Psoas muscle (tissue), 8 donors: Measurements from ENCODE around the gene CHD9. TPM values are rescaled to one million over a fixed set of nuclear protein-coding genes. Genes with fewer than 3 reads are reported as not detected.

Source experiments
- ATAC-seq, 4 donors: fragments of 200-7000 bp; cut with Tn5 transposase; one replicate each; pipeline ENCODE4 v1.9.1; 2020; ENCODE audit warnings: moderate library complexity in 3 of 4, mild to moderate bottlenecking in 2 of 4
- DNase-seq, 2 donors: peaks; one replicate each; pipeline ENCODE4 v3.0.0-alpha.2; 2020
- H3K27ac ChIP-seq: fragments of 200-600 bp; one replicate; pipeline ENCODE4 v1.8.0; 2022
- H3K27me3 ChIP-seq, 3 donors: fragments of 200-600 bp in 1 of 3; one replicate each; pipeline versions ENCODE4 v1.6.1 to v1.8.0; 2013 to 2022; ENCODE audit warnings: low read length in 2 of 3, mild to moderate bottlenecking in 2 of 3, moderate library complexity in 1 of 3; ENCODE audit not compliant: insufficient read depth in 3 of 3
- H3K36me3 ChIP-seq, 2 donors: fragments of 200-600 bp in 1 of 2; one replicate each; pipeline versions ENCODE4 v1.6.1 to v1.8.0; 2013 to 2022; ENCODE audit warnings: low read depth in 1 of 2, mild to moderate bottlenecking in 1 of 2, moderate library complexity in 1 of 2; ENCODE audit not compliant: insufficient read depth in 1 of 2
- H3K4me1 ChIP-seq: fragments of 200-600 bp; one replicate; pipeline ENCODE4 v1.8.0; 2022
- H3K4me3 ChIP-seq: fragments of 200-600 bp; one replicate; pipeline ENCODE4 v1.8.0; 2022; ENCODE audit warnings: mild to moderate bottlenecking
- H3K9me3 ChIP-seq: fragments of 200-600 bp; one replicate; pipeline ENCODE4 v1.8.0; 2022
- CTCF ChIP-seq: fragments of 200-600 bp; IDR thresholded peaks from one replicate; pipeline ENCODE4 v1.8.0; 2022; ENCODE audit warnings: antibody characterized with exemption
- WGBS, 3 donors: extraction: QIAGEN DNeasy Blood & Tissue Kit; methylation state at CpG; one replicate each; pipeline versions ENCODE4 v1.1.6 to v1.1.7; 2013; 5-methylcytosine and 5-hydroxymethylcytosine counted together
- intact Hi-C, 2 donors: fragments of 100-400 bp; cut with DNase I; formaldehyde crosslinking; loops; one replicate each; pipeline versions ENCODE4 v1.11.0 to v1.14.2; 2022
- polyA plus RNA-seq, 3 donors: library from polyadenylated mRNA; stranded (reverse); fragments of 200-250 nt; gene quantifications; one replicate each; pipeline ENCODE4 v1.2.3, GENCODE V29; 2013
- total RNA-seq, 4 donors: library from RNA; stranded (reverse); fragmentation: NEBNext Ultra II Directional in 2 of 4; extraction: Animal tissue kit (Norgen Biotek cat#: 25700) in 2 of 4; gene quantifications; one replicate each; pipeline versions ENCODE4 v1.2.1 to v1.2.4, GENCODE V29; 2021 to 2023
- donor health status: healthy with polysubstance abuse.
- donor health status: DM: no; HTN: no; CAD: no; lungs with moderate emphysema.
- donor health status: Bipolar disorder and iron deficiency.
- donor health status: healthy.
- donor health status: DM: yes; HTN: yes; CAD: no.
- donor health status: DM: no; HTN: no; CAD: no.
- donor health status: DM: no; HTN: no; CAD: no.
- donor health status: DM: yes; HTN: yes; CAD: no.

The CHD9 gene
- total and polyA plus RNA-seq, 7 donors: 5.8 to 47.9 (median 36.4) TPM

DNA sequence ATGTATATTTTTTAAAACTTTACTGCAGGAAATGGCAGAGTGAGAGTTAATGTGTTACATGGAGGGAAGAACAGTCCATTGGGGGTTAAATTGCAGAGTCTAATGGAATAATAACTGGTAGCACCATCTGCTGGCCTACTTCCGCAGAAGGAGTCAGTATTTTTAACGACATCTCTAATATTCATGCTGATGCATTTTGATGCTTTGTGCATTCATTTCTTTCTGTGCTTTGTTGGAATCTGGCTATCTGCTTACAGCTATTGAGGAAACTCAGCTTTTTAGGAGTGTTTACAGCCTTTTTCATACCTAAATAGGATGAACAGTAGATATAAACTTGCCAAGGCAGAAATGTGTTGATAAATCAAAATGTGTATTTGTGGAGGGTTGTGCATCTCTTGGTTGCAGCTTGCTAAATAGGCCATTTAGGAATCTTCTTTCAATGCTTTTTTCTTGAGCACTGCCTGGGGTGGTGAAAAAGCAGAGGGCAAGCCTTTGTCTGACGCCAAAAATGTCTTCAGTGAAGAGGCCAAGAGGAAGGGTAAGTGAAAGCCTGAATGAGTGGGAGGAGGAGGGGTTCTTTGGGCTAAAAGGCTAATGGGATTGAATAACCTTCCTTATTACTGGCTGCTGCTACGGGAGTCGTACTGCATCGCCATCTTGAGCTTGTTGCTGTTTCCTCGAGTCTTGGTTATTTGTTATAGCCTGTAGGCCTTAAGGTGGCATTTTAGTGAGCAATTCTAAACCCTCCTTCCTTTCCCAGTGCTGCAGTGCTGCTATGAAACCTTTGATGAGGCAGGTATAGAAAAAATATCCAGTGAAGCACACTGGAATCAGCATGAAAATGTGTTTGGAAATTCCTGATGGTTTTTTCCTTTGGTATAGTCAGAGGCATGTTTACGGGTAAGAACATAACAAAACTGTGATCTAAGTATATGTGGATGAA, 153.3 kb downstream of the CHD9 start:
- H3K4me1 ChIP-seq: peaks cover 61% of the 10 kb centered on the region
- TF ChIP-seq CTCF: peak; percentile 52
- H3K27ac ChIP-seq: peak overlapping the region; percentile 86
- no peaks in the 10 kb centered on the region for H3K27me3 ChIP-seq
- no peak for DNase-seq
- intact Hi-C loops: loop anchor here (2.0 to 5.0 kb wide), 4 partner anchors 46 to 151 kb away; no protein-coding TSS in a partner anchor
- H3K36me3 ChIP-seq: no peaks in the 10 kb centered on the region
- WGBS, 3 donors: 0 to 1% (median 0%) methylated on average over 8 of the region's 8 CpGs
- peak overlapping the region; percentile 69 for H3K4me3 ChIP-seq
- no peaks in the 10 kb centered on the region for H3K9me3 ChIP-seq
- peak; percentile 84 to 89 (median 86) for ATAC-seq

- TF ChIP-seq CTCF: no peak
- DNase-seq: no peak
- Histone ChIP-seq H3K4me1 (peaks cover 68% of the 10 kb centered on the region), H3K36me3 (no peaks in the 10 kb centered on the region), H3K27ac (peak overlapping the region; percentile 86), H3K9me3 (no peaks in the 10 kb centered on the region), H3K27me3 (no peaks in the 10 kb centered on the region), H3K4me3 (peak overlapping the region; percentile 69)
- intact Hi-C loops: loop anchor here (2.0 to 5.0 kb wide), 4 partner anchors 47 to 152 kb away; no protein-coding TSS in a partner anchor
- no peak for ATAC-seq
- WGBS, 3 donors: 4 to 7% (median 4%) methylated on average over 5 of the region's 5 CpGs
These were observed 154.6 kb downstream of the CHD9 start for GRCh38 chr16:53209429-53209828.

DNA sequence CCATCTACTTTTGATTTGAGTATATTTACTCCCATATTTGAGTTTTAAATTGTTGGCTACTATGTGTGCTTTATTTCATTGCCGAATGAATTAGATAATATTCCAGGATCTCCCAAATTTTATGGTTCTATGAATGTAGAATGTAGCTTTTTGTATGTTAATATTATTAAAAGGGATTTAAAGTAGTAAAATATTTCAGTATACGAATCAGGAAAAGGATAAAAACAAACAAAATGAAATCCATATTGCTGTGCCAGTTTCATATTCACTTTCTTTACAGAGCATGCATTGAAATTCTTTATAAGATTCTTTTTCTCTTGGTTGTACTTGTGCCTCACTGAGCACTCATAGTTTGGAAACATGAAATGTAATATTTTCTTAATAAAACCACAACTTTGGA, 155.1 kb downstream of the CHD9 start:
- no peaks in the 10 kb centered on the region for H3K9me3 ChIP-seq
- H3K27ac ChIP-seq: peak overlapping the region; percentile 86
- DNase-seq: no peak
- ATAC-seq: no peak
- H3K27me3 ChIP-seq: no peaks in the 10 kb centered on the region
- 3 to 8% (median 5%) methylated on average over 2 of the region's 2 CpGs for WGBS, 3 donors
- no peak for TF ChIP-seq CTCF
- intact Hi-C loops: loop anchor here (2.0 to 5.0 kb wide), 4 partner anchors 48 to 153 kb away; no protein-coding TSS in a partner anchor
- peaks cover 63% of the 10 kb centered on the region for H3K4me1 ChIP-seq
- peak overlapping the region; percentile 69 for H3K4me3 ChIP-seq
- no peaks in the 10 kb centered on the region for H3K36me3 ChIP-seq

DNA sequence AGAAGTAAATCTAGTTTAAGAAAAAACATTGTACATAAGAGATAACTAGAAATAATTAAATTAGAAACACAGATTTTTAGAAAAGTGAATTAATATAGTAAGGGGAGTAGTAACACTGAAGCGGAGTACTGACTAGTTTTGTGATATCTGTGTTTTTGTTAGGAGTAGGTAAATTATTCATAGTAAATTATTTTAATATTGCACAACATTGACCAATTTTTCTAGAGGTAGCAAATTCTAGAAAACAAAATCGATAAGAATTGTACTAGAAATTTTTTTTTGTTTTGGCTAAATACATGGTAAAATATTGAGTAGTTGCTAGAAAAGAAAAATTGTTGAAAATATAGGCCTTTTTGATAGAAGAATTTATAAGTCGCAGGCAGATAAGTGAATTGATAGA, 156.5 kb downstream of the CHD9 start:
- 73 to 81% (median 77%) methylated on average over 3 of the region's 3 CpGs for WGBS, 3 donors
- no peaks in the 10 kb centered on the region for H3K36me3 ChIP-seq
- no peak for TF ChIP-seq CTCF
- no peaks in the 10 kb centered on the region for H3K9me3 ChIP-seq
- H3K4me3 ChIP-seq: peak overlapping the region; percentile 69
- H3K27me3 ChIP-seq: no peaks in the 10 kb centered on the region
- intact Hi-C loops: no loop called here
- ATAC-seq (no peak), DNase-seq (no peak)
- H3K4me1 ChIP-seq: peaks cover 72% of the 10 kb centered on the region
- H3K27ac ChIP-seq: no peak overlapping the region
